Activated T-cell treated with anti-CD3 and anti-CD28 coated beads for 1 hour (primary cell): ENCODE results near the gene NACA2.
"Not testable (repeated sequence)": the region's sequence is repeated elsewhere in the genome, so short reads cannot be mapped to it uniquely, and the experiment has no call there.

Experiments
- DNase-seq: peaks from one replicate; pipeline ENCODE4 v3.0.0-alpha.2; 2020; ENCODE audit warnings: low read depth

Gene NACA2

DNA sequence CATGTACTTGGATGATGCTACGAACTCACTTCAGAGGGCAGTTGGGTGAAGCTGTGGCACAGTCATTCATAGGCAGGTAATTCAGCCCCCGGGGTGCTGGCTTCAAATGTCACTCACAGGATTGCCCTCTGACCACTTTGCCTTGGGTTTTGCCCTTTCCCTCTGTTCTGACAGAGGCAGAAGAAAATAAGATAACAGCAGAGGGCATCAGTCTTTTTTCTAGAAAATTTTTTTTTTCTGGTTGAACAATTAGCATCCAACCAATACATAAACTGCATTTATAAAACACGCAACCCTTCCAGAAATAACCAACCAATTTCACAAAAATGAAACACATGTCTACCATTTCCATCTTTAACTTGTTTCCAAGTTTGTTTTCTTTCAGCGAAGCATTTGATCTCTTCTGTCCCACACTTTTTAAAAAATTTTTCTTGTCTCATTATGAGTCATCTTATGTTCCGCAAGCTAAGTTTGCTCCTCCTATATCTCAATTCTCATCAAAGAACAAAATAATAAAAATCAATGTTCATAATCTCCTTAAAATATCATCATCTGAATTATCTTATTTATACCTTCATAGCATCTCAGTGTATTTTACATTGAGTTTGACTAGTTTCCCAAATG lies 15.6 kb downstream of the NACA2 start:
- DNase-seq, result no peak

DNA sequence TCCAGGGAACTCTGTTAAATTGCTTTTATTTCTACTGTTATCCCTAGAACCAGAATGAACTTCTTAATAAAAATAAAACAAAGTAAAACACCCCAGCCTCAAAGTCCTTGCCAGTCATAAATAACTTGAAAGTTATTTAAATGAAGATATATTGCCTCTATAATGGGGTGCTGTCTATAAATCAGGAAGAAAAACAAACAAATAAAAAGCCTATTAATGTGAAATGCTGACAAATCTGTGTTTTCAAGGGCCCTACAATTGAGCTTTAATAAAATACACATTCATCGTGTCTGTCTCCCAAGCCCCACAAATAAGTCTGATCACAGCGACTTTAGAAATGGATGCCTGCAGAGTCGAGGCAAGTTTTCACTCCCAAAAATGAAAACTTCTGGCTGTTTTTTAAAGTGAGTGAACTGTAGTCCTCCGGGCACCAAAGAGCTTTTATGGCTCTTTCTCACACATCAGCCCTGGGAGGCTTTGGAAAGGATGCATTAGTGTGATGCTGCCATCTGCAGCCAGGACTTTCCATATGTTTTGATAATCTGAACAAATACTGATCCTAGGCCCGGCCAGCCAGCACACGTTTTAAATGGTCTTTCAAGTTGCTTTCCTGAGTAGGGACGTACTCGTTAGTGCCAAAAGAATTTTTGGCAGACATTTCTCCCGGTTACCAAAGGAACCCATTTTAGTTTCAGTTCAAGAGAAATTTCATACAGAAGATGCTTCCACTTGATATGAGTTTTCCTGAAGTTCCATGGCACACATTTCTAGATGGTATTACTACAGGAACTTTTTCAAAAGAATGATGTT lies 16.3 kb downstream of the NACA2 start:
- DNase-seq, result no peak

- DNase-seq, result not testable (repeated sequence)
These were observed 18.5 kb downstream of the NACA2 start for GRCh38 chr17:61572547-61572946.

DNA sequence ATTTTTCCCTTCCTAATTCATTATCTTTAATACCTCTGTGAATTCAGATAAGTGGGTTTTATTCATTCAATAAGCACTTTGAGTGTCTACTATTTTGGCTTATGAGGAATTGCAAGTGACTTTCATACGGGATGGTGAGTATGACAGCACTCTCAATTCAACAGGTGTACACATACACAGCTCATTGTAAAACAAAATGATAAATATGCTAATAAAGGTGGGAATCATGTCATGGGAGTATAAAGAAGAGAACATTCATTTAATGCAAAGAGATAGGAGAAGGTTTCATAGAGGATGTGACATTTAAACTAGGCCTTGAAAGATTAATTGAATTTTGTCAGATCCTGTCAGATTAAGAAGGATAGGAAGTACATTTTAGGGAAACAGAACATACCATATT lies 19.4 kb downstream of the NACA2 start:
- no peak for DNase-seq

DNA sequence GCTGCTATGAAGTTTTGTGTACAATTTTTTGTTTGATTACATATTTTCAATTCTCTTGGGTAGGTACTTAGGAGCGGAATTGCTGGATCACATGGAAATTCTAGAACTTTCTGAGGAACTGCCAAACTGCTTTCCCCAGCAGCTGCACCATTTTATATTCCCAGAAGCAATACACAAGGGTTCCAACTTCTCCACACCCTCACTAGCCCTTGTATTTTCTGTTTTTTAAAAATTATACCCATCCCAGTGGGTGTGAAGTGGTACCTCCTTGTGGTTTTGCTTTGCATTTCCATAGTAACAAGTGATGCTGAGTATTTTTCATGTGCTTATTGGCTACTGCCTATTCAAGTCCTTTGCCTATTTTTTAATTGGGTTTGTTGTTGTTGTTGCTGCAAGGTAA lies 20.9 kb downstream of the NACA2 start:
- DNase-seq, result no peak

GRCh38 chr17:61569525-61569924 lies 21.5 kb downstream of the NACA2 start:
- not testable (repeated sequence) for DNase-seq

- no peak for DNase-seq
These were observed 22.6 kb downstream of the NACA2 start for GRCh38 chr17:61568219-61569072.

- DNase-seq, result no peak
These were observed 23.8 kb downstream of the NACA2 start for GRCh38 chr17:61567045-61567802.

DNA sequence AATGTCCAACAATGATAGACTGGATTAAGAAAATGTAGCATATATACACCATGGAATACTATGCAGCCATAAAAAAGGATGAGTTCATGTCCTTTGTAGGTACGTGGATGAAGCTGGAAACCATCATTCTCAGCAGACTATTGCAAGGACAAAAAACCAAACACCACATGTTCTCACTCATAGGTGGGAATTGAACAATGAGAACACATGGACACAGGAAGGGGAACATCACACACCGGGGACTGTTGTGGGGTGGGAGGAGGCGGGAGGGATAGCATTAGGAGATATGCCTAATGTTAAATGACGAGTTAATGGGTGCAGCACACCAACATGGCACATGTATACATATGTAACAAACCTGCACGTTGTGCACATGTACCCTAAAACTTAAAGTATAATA lies 24.6 kb downstream of the NACA2 start:
- not testable (repeated sequence) for DNase-seq

- DNase-seq, result not testable (repeated sequence)
These were observed 25.2 kb downstream of the NACA2 start for GRCh38 chr17:61565850-61566249.

DNA sequence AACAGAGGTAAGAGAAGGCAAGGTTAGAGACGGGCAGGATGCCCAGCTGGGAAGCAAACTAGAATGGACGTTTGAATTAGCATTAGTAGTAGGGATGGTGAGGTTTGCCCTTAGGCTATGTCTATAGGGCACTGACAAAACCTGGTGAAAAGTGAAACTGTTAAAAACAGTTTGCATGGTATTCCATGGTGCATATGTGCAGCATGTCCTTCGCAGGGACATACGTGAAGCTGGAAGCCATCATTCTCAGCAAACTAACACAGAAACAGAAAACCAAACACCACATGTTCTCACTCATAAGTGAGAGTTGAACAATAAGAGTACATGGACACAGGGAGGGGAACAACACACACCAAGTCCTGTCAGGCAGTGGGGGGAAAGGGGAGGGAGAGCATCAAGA lies 25.8 kb downstream of the NACA2 start:
- no peak for DNase-seq

GRCh38 chr17:61562287-61562686 lies 28.7 kb downstream of the NACA2 start:
- no peak for DNase-seq

DNA sequence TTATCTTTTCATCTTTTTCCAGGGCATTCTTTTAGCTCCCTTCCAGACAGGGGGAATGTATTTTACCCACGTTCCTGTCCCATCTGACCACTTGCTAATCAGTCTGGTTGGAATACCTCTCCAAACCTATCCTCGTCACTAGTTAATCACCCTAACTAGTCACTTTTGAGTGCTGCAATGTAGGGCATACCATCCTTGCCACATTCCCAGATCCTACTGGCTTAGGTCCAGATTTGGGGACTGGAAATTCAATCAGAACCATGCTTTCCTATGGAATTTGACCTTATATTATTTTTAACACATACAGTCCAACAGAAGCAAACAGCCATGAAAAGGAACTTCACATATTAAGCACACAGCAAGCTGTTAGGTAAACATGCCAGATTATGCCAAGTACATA lies 29.7 kb downstream of the NACA2 start:
- no peak for DNase-seq

DNA sequence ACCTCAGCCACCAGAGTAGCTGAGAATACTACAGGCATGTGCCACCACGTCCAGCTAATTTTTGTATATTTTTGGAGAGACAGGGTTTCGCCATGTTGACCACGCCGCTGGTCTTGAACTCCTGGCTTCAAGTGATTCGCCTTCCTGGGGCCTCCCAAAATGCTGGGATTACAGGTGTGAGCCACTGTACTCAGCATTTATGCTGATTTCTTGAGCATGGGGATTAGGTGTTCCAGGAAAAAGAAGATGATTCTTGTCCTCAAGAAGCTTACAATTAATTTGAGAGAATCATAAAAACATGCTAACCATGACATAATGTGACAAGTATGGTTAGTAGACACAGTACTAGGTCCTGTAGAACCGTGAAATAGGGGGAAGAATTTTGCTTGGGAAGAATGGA lies 30.9 kb downstream of the NACA2 start:
- no peak for DNase-seq

- DNase-seq, result no peak
These were observed 34.5 kb downstream of the NACA2 start for GRCh38 chr17:61556224-61557188.

- no peak for DNase-seq
These were observed 35.9 kb downstream of the NACA2 start for GRCh38 chr17:61555127-61555566.

DNA sequence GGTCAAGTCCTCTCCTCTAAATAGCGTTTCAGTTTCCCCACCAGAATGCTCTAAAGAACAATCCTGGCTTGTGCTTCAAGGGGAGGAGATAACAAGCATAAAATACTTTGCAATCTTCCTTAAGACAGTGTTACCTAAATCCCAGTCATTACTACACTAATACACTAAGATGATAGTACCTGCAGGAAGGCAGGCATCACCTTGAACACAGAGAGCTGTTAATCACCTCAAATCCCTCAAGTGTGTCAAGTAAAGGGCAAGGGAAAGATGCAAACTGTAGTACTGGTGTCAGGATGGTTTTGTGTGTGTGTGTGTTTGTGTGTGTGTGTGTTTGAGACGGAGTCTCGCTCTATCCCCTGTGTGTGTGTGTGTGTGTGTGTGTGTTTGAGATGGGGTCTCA lies 36.8 kb downstream of the NACA2 start:
- no peak for DNase-seq

DNA sequence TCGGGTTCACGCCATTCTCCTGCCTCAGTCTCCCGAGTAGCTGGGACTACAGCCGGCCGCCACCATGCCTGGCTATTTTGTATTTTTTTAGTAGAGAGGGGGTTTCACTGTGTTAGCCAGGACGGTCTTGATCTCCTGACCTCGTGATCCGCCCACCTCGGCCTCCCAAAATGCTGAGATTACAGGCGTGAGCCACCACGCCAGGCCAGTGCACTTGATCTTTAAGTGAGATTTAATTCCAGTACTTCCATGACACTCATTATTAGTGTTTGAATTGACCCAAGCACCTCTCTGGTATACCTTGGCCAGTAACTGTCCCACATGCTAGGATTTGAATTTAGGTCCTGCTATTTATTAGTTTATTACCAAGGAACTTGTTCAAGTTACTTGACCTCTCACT lies 38.5 kb downstream of the NACA2 start:
- DNase-seq, result not testable (repeated sequence)

GRCh38 chr17:61551255-61551742 lies 39.7 kb downstream of the NACA2 start:
- DNase-seq, result no peak

DNA sequence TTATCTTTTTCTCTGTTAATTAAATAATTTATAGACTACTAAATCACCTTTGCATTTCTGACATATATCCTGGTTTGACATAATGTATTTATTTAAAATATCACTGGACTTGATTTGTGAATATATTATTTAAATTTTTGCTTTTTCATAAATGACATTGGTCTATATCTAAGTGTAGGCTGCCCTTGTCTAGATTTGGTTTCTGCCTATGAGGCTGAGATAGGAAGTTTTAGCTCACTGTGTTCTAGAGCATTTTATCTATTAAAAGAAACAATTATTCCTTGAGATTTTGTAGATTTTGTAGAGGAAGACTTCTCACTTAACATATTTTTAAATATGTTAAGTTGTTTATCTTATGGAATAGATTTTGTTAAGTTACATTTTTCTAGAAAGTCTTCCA lies 43.9 kb downstream of the NACA2 start:
- no peak for DNase-seq
